H1 (cell line): Measurements from ENCODE around the gene CORO2B. TPM values are rescaled to one million over a fixed set of nuclear protein-coding genes. Genes with fewer than 3 reads are reported as not detected.

Source experiments
- CTCF ChIA-PET: fragments of 300-600 bp; sonication (Branson Sonifier 250); formaldehyde crosslinking; loops from one replicate; lab custom pipeline; 2021; ENCODE audit not compliant: partially characterized antibody; lab: Charles Lee
- POLR2A ChIA-PET: fragments of 300-600 bp; sonication (Branson Sonifier 250); formaldehyde crosslinking; loops from one replicate; lab custom pipeline; 2021; ENCODE audit warnings: inconsistent platforms; ENCODE audit not compliant: partially characterized antibody; lab: Charles Lee
- DNase-seq, 2 experiments: peaks; one replicate each; pipeline versions ENCODE4 v3.0.0 to v3.0.0-alpha.2; 2010 to 2022; ENCODE audit warnings: low spot score in 2 of 2, low read depth in 1 of 2, mixed read lengths in 1 of 2
- FAIRE-seq: peaks from 2 replicates; lab custom pipeline; 2011; peaks lifted over from hg19 to GRCh38; lab: Jason Lieb, UNC
- H2AFZ ChIP-seq: 2 replicates; pipeline ENCODE4 v1.8.1; 2012; ENCODE audit warnings: low read length, inconsistent platforms
- H2AK5ac ChIP-seq: 2 replicates; pipeline ENCODE4 v1.6.1; 2013; ENCODE audit warnings: low read depth, low read length
- H2BK120ac ChIP-seq: replicated peaks from 2 replicates; pipeline ENCODE3; 2013; ENCODE audit warnings: low read depth, low read length, inconsistent platforms
- H2BK12ac ChIP-seq: 2 replicates; pipeline ENCODE4 v1.6.1; 2013; ENCODE audit warnings: low read depth, low read length
- H2BK15ac ChIP-seq: 2 replicates; pipeline ENCODE4 v1.6.1; 2013; ENCODE audit warnings: low read length
- H2BK20ac ChIP-seq: 2 replicates; pipeline ENCODE4 v1.6.1; 2013; ENCODE audit warnings: low read length
- H2BK5ac ChIP-seq: 2 replicates; pipeline ENCODE4 v1.6.1; 2013; ENCODE audit warnings: low read depth, low read length
- H3K14ac ChIP-seq: 2 replicates; pipeline ENCODE4 v1.6.1; 2013; ENCODE audit warnings: inconsistent platforms; ENCODE audit not compliant: insufficient read length
- H3K18ac ChIP-seq: 2 replicates; pipeline ENCODE4 v1.6.1; 2013; ENCODE audit warnings: low read length; ENCODE audit errors: extremely low read depth
- H3K23ac ChIP-seq: 2 replicates; pipeline ENCODE4 v1.6.1; 2013; ENCODE audit warnings: inconsistent platforms; ENCODE audit not compliant: insufficient read length
- H3K23me2 ChIP-seq: 2 replicates; pipeline ENCODE4 v1.6.1; 2013; ENCODE audit warnings: low read depth, low read length
- H3K27ac ChIP-seq: 2 replicates; pipeline ENCODE4 v1.6.1; 2011; ENCODE audit warnings: low read depth, low read length, inconsistent platforms
- H3K27me3 ChIP-seq, 4 experiments: replicated peaks in 1 of 4; 1 replicate in 1 of 4; 2 replicates in 3 of 4; pipeline versions ENCODE4 v1.6.1 to v1.8.1; 2011 to 2013; ENCODE audit warnings: low read length in 3 of 4, mild to moderate bottlenecking in 3 of 4, inconsistent platforms in 2 of 4, mixed read lengths in 2 of 4, moderate library complexity in 1 of 4; ENCODE audit not compliant: control insufficient read depth in 3 of 4, insufficient read depth in 3 of 4; ENCODE audit errors: extremely low read depth in 1 of 4
- H3K36me3 ChIP-seq, 4 experiments: 2 replicates each; pipeline versions ENCODE4 v1.6.1 to v1.8.1; 2011 to 2013; ENCODE audit warnings: mild to moderate bottlenecking in 4 of 4, low read length in 3 of 4, moderate library complexity in 2 of 4, control low read depth in 1 of 4, inconsistent platforms in 1 of 4; ENCODE audit not compliant: insufficient read depth in 4 of 4, control insufficient read depth in 2 of 4
- H3K4ac ChIP-seq: replicated peaks from 2 replicates; pipeline ENCODE3; 2013; ENCODE audit warnings: low read length, low read depth, mixed read lengths, inconsistent platforms; ENCODE audit not compliant: insufficient read length
- H3K4me1 ChIP-seq, 4 experiments: replicated peaks in 1 of 4; 1 replicate in 1 of 4; 2 replicates in 3 of 4; pipeline versions ENCODE4 v1.6.1 to v1.8.1; 2011 to 2013; ENCODE audit warnings: low read length in 3 of 4, inconsistent platforms in 2 of 4, mixed read lengths in 1 of 4; ENCODE audit not compliant: insufficient read depth in 4 of 4, control insufficient read depth in 3 of 4
- H3K4me2 ChIP-seq, 2 experiments: 2 replicates each; pipeline versions ENCODE4 v1.6.1 to v1.8.1; 2011 to 2013; ENCODE audit warnings: low read depth in 2 of 2, low read length in 2 of 2, control low read depth in 1 of 2, inconsistent platforms in 1 of 2, mild to moderate bottlenecking in 1 of 2; ENCODE audit not compliant: insufficient read depth in 1 of 2
- H3K4me3 ChIP-seq, 4 experiments: fragments of 200-600, 300-600 bp in 1 of 4; sonication (generic), shearing (Covaris generic), sonication (Bioruptor Twin) in 1 of 4; 2 replicates each; pipeline versions ENCODE4 v1.5.1 to v1.8.1; 2011 to 2016; ENCODE audit warnings: low read length in 4 of 4, low read depth in 3 of 4, control low read depth in 2 of 4, inconsistent platforms in 2 of 4, mild to moderate bottlenecking in 2 of 4, mixed read lengths in 1 of 4, moderate library complexity in 1 of 4; ENCODE audit not compliant: insufficient read depth in 2 of 4; ENCODE audit errors: extremely low read depth in 1 of 4
- H3K56ac ChIP-seq: replicated peaks from 2 replicates; pipeline ENCODE3; 2013; ENCODE audit warnings: low read depth, mild to moderate bottlenecking, mixed read lengths, low read length, inconsistent platforms; ENCODE audit not compliant: insufficient read length
- H3K79me1 ChIP-seq: 2 replicates; pipeline ENCODE4 v1.6.1; 2013; ENCODE audit warnings: low read depth, low read length, control low read depth
- H3K79me2 ChIP-seq, 2 experiments: 2 replicates each; pipeline versions ENCODE4 v1.6.1 to v1.8.1; 2012 to 2013; ENCODE audit warnings: low read length in 2 of 2, mild to moderate bottlenecking in 2 of 2, inconsistent platforms in 1 of 2; ENCODE audit not compliant: insufficient read depth in 2 of 2, control insufficient read depth in 1 of 2
- H3K9ac ChIP-seq, 4 experiments: replicated peaks in 1 of 4; 1 replicate in 1 of 4; 2 replicates in 3 of 4; pipeline versions ENCODE4 v1.6.1 to v1.8.1; 2011 to 2013; ENCODE audit warnings: low read depth in 3 of 4, low read length in 3 of 4, control low read depth in 2 of 4, mild to moderate bottlenecking in 2 of 4, moderate library complexity in 2 of 4, inconsistent platforms in 1 of 4; ENCODE audit errors: extremely low read depth in 1 of 4
- H3K9me3 ChIP-seq, 2 experiments: 2 replicates each; pipeline versions ENCODE4 v1.6.1 to v1.8.1; 2012 to 2013; ENCODE audit warnings: mild to moderate bottlenecking in 2 of 2, moderate library complexity in 2 of 2, control low read depth in 1 of 2, inconsistent platforms in 1 of 2, low read depth in 1 of 2, low read length in 1 of 2, mixed read lengths in 1 of 2; ENCODE audit not compliant: insufficient read depth in 2 of 2
- H4K20me1 ChIP-seq, 2 experiments: replicated peaks in 1 of 2; 2 replicates each; pipeline versions ENCODE3 to v1.8.1; 2011 to 2013; ENCODE audit warnings: inconsistent platforms in 2 of 2, low read length in 2 of 2, mild to moderate bottlenecking in 1 of 2; ENCODE audit not compliant: insufficient read depth in 2 of 2, control insufficient read depth in 1 of 2
- H4K5ac ChIP-seq: 2 replicates; pipeline ENCODE4 v1.6.1; 2013; ENCODE audit warnings: low read length, low read depth, mixed read lengths, inconsistent platforms; ENCODE audit not compliant: insufficient read length
- H4K8ac ChIP-seq: 2 replicates; pipeline ENCODE4 v1.8.0; 2013; ENCODE audit warnings: mild to moderate bottlenecking, moderate library complexity, low read length, inconsistent platforms; ENCODE audit not compliant: insufficient read depth; ENCODE audit errors: extremely low read depth
- H4K91ac ChIP-seq: replicated peaks from 2 replicates; pipeline ENCODE3; 2013; ENCODE audit warnings: low read length, mixed read lengths, inconsistent platforms; ENCODE audit not compliant: insufficient read length
- POU5F1 ChIP-seq: IDR thresholded peaks from 2 replicates; pipeline ENCODE4 v1.6.1; 2011; ENCODE audit warnings: low read depth, mild to moderate bottlenecking, low read length, moderate library complexity
- RBBP5 ChIP-seq: IDR thresholded peaks from 2 replicates; pipeline ENCODE4 v1.7.1; 2012; ENCODE audit warnings: low read depth, mild to moderate bottlenecking, inconsistent platforms, low read length, moderate library complexity, borderline replicate concordance
- WGBS, 2 experiments: shearing (Covaris generic) in 1 of 2; methylation state at CpG; one replicate each; pipeline versions ENCODE4 v1.1.6 to v1.1.7; 2013 to 2015; ENCODE audit warnings: low lambda C conversion rate in 2 of 2, mixed read lengths in 2 of 2, inconsistent platforms in 1 of 2, low coverage in 1 of 2, missing lambda C conversion rate in 1 of 2; ENCODE audit not compliant: insufficient replicate concordance in 2 of 2, insufficient coverage in 1 of 2, insufficient read length in 1 of 2; ENCODE audit errors: extremely low coverage in 1 of 2, missing lambda C conversion rate in 1 of 2; 5-methylcytosine and 5-hydroxymethylcytosine counted together
- polyA plus RNA-seq, 7 experiments: library from polyadenylated mRNA; depleted of rRNA in 3 of 7; stranded (reverse) in 5 of 7; unstranded in 2 of 7; fragments of >200 nt in 5 of 7; fragments of 200-250 nt in 2 of 7; gene quantifications; 1 replicate in 5 of 7; 2 replicates in 1 of 7; 4 replicates in 1 of 7; pipeline versions ENCODE4 v1.2.1 to v1.2.3, GENCODE V29; 2011 to 2013; ENCODE audit warnings: missing spikeins in 2 of 7, mixed read lengths in 2 of 7
- total RNA-seq: library from RNA; stranded (reverse); fragmentation: NEBNext Ultra II Directional; extraction: Animal tissue kit (Norgen Biotek cat#: 25700); gene quantifications from 2 replicates; pipeline ENCODE4 v1.2.1, GENCODE V29; 2021

Gene CORO2B
- total and polyA plus RNA-seq, 2 of the 8 experiments (the other 6 are each of a cell fraction or from before 2014, with no cell fraction given): 3.4 to 6.7 TPM

- Histone ChIP-seq H4K5ac (no peak overlapping the region), H2BK120ac (no peak overlapping the region), H2BK20ac (no peak overlapping the region), H3K4me1 (no peaks in the 10 kb centered on the region), H3K23me2 (no peaks in the 10 kb centered on the region), H3K79me2 (no peaks in the 10 kb centered on the region), H3K9me3 (no peaks in the 10 kb centered on the region), H3K4ac (no peak overlapping the region), H2BK12ac (no peak overlapping the region), H3K4me2 (no peak overlapping the region), H3K56ac (no peak overlapping the region), H3K36me3 (no peaks in the 10 kb centered on the region), H3K27me3 (no peaks in the 10 kb centered on the region), H2BK5ac (no peak overlapping the region), H4K91ac (no peak overlapping the region), H3K9ac (no peak overlapping the region), H3K4me3 (no peak overlapping the region), H3K18ac (no peak overlapping the region), H3K23ac (no peak overlapping the region), H2AFZ (no peak overlapping the region), H3K14ac (no peak overlapping the region), H3K27ac (no peak overlapping the region), H3K79me1 (no peaks in the 10 kb centered on the region), H4K20me1 (no peaks in the 10 kb centered on the region), H4K8ac (no peak overlapping the region), H2AK5ac (no peak overlapping the region), H2BK15ac (no peak overlapping the region)
- no peak for TF ChIP-seq POU5F1
- no peak for TF ChIP-seq RBBP5
- DNase-seq (no peak), FAIRE-seq (no peak)
- POLR2A ChIA-PET: no interaction called here
- CTCF ChIA-PET: interaction anchor here (0.6 kb wide), 1 partner anchor 18 kb away, joined by 3 read pairs; no protein-coding TSS in a partner anchor
- 87% methylated on average over 2 of the region's 2 CpGs; no CpG with 5 or more reads in 1 of the 2 experiments for WGBS, 2 experiments
Observed at GRCh38 chr15:68531387-68532179, 47.2 kb upstream of the CORO2B start.
